GM19238 (cell line): ENCODE data around the gene LGALS13.
"Not testable (repeated sequence)": the region's sequence is repeated elsewhere in the genome, so short reads cannot be mapped to it uniquely, and the experiment has no call there.

Source experiments
- DNase-seq: peaks from one replicate; pipeline ENCODE4 v3.0.0; 2011; ENCODE audit warnings: low spot score; ENCODE audit not compliant: insufficient read length

LGALS13 gene

GRCh38 chr19:39617745-39618144, 15.4 kb downstream of the LGALS13 start:
- DNase-seq, result no peak

- no peak for DNase-seq
Measured at GRCh38 chr19:39623946-39624345, 21.6 kb downstream of the LGALS13 start.

- not testable (repeated sequence) for DNase-seq
Measured at GRCh38 chr19:39627631-39628030, 25.3 kb downstream of the LGALS13 start.

GRCh38 chr19:39631178-39631577, 28.9 kb downstream of the LGALS13 start:
- DNase-seq, result no peak

- DNase-seq, result no peak
Measured at GRCh38 chr19:39631626-39632025, 29.3 kb downstream of the LGALS13 start.

DNA sequence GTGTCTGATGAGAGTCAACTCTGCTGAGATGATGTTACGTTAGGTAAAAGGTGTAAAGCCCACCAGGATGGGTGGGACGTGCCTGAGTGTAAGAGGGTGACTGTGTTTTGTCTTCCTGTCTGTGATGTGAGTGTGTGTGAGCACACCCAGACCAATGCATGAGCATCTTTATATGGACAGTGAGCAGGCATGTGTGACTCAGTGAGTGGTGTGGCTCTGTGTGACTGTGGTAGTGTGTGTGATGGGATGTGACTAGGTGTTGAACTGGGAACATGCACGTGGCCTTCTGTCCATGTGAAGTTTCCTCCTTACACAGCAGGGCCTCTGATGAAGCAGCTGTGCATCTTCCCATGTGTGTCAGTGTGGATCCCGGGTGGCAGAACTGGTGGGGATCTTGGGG, 35.6 kb downstream of the LGALS13 start:
- no peak for DNase-seq

DNA sequence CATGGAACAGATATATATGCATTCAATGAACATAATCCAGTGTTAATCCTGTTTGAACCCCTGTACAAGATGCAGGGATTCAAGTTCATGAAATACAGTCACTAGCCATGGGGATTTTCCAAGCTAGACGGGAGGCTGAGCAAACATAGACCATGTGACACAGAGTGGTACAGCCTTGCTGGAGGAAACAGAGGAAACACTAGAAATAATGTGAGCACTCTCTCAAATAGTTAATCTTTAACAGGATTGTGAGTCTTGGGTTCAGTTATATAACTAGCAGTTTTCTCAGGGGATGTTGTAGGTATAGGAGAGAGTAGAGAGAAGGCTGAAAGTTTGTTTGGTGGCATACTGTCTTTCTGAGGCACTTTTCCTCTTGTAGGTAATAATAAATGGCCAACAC, 39.4 kb downstream of the LGALS13 start:
- DNase-seq, result no peak

DNA sequence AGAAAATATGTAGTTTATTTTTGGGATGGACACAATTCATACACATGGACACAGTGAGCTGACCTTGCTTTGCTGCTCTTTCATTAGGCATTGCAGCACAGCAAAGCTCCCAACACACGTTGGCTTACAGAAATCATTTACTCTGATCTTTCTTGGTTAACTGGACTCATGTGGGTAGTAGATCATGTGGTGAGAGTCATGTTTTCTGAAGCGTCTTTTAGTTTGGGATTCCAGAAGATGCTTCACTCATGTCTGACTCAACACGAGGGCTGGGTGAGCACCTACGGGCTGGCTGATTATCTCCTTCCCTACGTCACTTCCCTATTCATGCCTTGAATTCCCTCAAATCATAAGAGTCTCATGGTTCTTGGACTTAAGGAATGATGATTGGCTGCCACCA, 41.3 kb downstream of the LGALS13 start:
- no peak for DNase-seq

- no peak for DNase-seq
Measured at GRCh38 chr19:39645800-39646411, 43.6 kb downstream of the LGALS13 start.

- no peak for DNase-seq
Measured at GRCh38 chr19:39647918-39648317, 45.6 kb downstream of the LGALS13 start.

- DNase-seq, result no peak
Measured at GRCh38 chr19:39655613-39656012, 53.3 kb downstream of the LGALS13 start, which contains the start of gene LGALS16. LGALS16 (plus strand) TSS chr19:39655913; CDS start chr19:39655962, 49 bp downstream.
